OCI-LY7 (cell line): ENCODE measurements around the gene CDHR2. TPM values are rescaled to one million over a fixed set of nuclear protein-coding genes. Genes with fewer than 3 reads are reported as not detected.

ENCODE experiments used
- BruUV-seq: library from RNA; stranded (reverse); fragments of 400-500 nt; replicated peaks from 2 replicates; lab custom pipeline; 2021; lab: Mats Ljungman, UMichigan
- CTCF ChIA-PET: fragments of 300-600 bp; sonication (Branson Sonifier 250); formaldehyde crosslinking; loops from one replicate; lab custom pipeline; 2022; ENCODE audit warnings: antibody characterized with exemption; ENCODE audit not compliant: unreplicated experiment; lab: Charles Lee
- POLR2A ChIA-PET: fragments of 300-600 bp; sonication (Branson Sonifier 250); formaldehyde crosslinking; loops from one replicate; lab custom pipeline; 2022; ENCODE audit warnings: antibody characterized with exemption; lab: Charles Lee
- DNase-seq: peaks from one replicate; pipeline ENCODE4 v3.0.0-alpha.2; 2015; ENCODE audit warnings: low spot score
- H2AFZ ChIP-seq: fragments of 200-600 bp; sonication (generic), shearing (Covaris generic); 2 replicates; pipeline ENCODE4 v1.6.1; 2014; ENCODE audit warnings: mild to moderate bottlenecking, antibody characterized with exemption, low read length, moderate library complexity
- H3K27ac ChIP-seq: fragments of 200-600 bp; sonication (generic); 2 replicates; pipeline ENCODE4 v1.5.1; 2014; ENCODE audit warnings: mixed run types, low read depth, mild to moderate bottlenecking, moderate library complexity, low read length, inconsistent platforms; ENCODE audit not compliant: poor library complexity, severe bottlenecking
- H3K36me3 ChIP-seq: fragments of 200-600 bp; sonication (generic); 2 replicates; pipeline ENCODE4 v1.6.1; 2014; ENCODE audit warnings: mild to moderate bottlenecking, antibody characterized with exemption, low read length, moderate library complexity, mixed read lengths; ENCODE audit not compliant: insufficient read depth
- H3K4me1 ChIP-seq: fragments of 200-600 bp; sonication (generic); 2 replicates; pipeline ENCODE4 v1.5.1; 2014; ENCODE audit warnings: mild to moderate bottlenecking, low read length; ENCODE audit not compliant: insufficient read depth, poor library complexity, severe bottlenecking
- H3K4me2 ChIP-seq: fragments of 200-600 bp; sonication (generic); 2 replicates; pipeline ENCODE4 v1.6.1; 2014; ENCODE audit warnings: mild to moderate bottlenecking, low read length
- H3K4me3 ChIP-seq: fragments of 200-600 bp; sonication (generic); 2 replicates; pipeline ENCODE4 v1.5.1; 2014; ENCODE audit warnings: mild to moderate bottlenecking, low read depth, low read length; ENCODE audit not compliant: poor library complexity, severe bottlenecking
- H3K79me2 ChIP-seq: fragments of 200-600 bp; sonication (generic); 2 replicates; pipeline ENCODE4 v1.6.1; 2016; ENCODE audit warnings: low read depth, mild to moderate bottlenecking, low read length, moderate library complexity, mixed read lengths; ENCODE audit not compliant: insufficient read depth
- H3K9me2 ChIP-seq: fragments of 200-600 bp; sonication (generic); 2 replicates; pipeline ENCODE4 v1.6.1; 2016; ENCODE audit warnings: mild to moderate bottlenecking, low read length, mixed read lengths; ENCODE audit not compliant: insufficient read depth
- H3K9me3 ChIP-seq: fragments of 200-600 bp; sonication (generic); 2 replicates; pipeline ENCODE4 v1.6.1; 2014; ENCODE audit warnings: mild to moderate bottlenecking, mixed run types, low read length, mixed read lengths
- H4K20me1 ChIP-seq: fragments of 200-600 bp; sonication (generic); 2 replicates; pipeline ENCODE4 v1.6.1; 2014; ENCODE audit warnings: mild to moderate bottlenecking, antibody characterized with exemption, low read length, moderate library complexity, mixed read lengths; ENCODE audit not compliant: insufficient read depth
- CTCF ChIP-seq: fragments of 200-600 bp; sonication (generic); conservative IDR thresholded peaks from 2 replicates; pipeline ENCODE4 v1.5.1; 2014; ENCODE audit warnings: mild to moderate bottlenecking, antibody characterized with exemption, low read length, moderate library complexity, mixed read lengths
- EZH2phosphoT487 ChIP-seq: fragments of 200-600 bp; sonication (generic); IDR thresholded peaks from 2 replicates; pipeline ENCODE4 v1.6.1; 2018; ENCODE audit warnings: low read depth, borderline replicate concordance, mild to moderate bottlenecking, mixed run types, antibody characterized with exemption, low read length, moderate library complexity, mixed read lengths
- intact Hi-C: fragments of 100-400 bp; cut with micrococcal nuclease; formaldehyde crosslinking; loops from one replicate; pipeline ENCODE4 v1.10.0; 2022; ENCODE audit not compliant: unreplicated experiment
- total RNA-seq, 2 experiments: library from RNA; depleted of rRNA in 1 of 2; stranded (reverse); fragments of >200 nt in 1 of 2; shearing (Covaris generic) in 1 of 2; gene quantifications; 2 replicates each; pipeline ENCODE4 v1.2.3, GENCODE V29; 2014 to 2022

The CDHR2 gene
- total RNA-seq, 2 experiments from 2014 or later = 0.25 to 3.8 TPM

DNA sequence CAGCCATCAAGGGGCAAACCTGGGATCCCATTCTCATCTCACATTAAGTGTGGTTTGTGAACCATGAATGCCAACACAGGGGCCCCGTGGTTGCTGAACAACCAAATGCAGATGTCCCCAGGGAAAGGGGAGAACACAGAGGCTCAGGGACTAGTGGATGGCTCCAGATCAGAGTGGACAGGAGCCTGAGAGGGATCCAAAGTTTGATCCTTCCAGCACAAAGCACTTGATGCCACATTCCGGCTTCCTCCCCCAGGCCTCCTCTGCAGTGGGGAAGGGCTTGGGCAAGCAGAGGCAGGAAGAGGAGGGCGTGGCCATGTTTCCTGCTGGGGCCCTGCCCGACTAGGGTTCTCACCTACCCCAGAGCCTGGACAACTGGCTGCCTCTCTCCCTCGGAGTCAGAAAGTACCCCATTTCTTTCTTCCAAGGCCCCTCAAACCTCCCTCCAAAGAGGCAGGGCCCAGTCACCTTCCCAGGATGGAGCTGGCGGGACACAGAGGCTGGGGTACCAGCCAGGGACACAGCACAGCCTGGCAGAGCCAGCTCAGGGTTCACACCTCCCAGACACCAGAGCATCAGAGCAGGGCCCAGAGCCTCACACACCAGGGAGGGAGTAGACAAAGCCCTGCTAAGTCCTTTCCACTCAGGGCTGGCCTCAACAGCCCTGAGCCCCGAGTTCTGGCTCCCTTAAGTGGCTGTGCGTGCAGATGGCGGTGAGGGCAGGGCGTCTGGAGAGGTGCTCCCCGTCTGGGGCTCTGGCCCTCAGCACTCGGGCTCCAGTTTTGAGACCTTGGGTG, 7.6 kb upstream of the CDHR2 start:
- intact Hi-C loops = no loop called here

GRCh38 chr5:176542135-176542595, 7.0 kb upstream of the CDHR2 start:
- Histone ChIP-seq H3K27ac (peak overlapping the region; percentile 89), H3K9me3 (no peaks in the 10 kb centered on the region), H3K4me1 (peaks cover 66% of the 10 kb centered on the region), H3K9me2 (no peaks in the 10 kb centered on the region), H3K79me2 (peaks cover 25% of the 10 kb centered on the region; the same call in 1 of the 2 replicates), H3K4me3 (peak overlapping the region; percentile 75), H2AFZ (peak overlapping the region; percentile 3; the same call in 1 of the 2 replicates), H4K20me1 (no peaks in the 10 kb centered on the region), H3K4me2 (peak overlapping the region; percentile 96), H3K36me3 (peaks cover 14% of the 10 kb centered on the region; the same call in 1 of the 2 replicates)
- ChIA-PET POLR2A (interaction anchor here (0.6 to 1.4 kb wide), 7 partner anchors 8 to 128 kb away, joined by 3 to 4 read pairs (median 3); no protein-coding TSS in a partner anchor), CTCF (interaction anchor here (1.9 kb wide), 1 partner anchor 94 kb away, joined by 5 read pairs; the partner anchor contains the start of gene FAF2)
- intact Hi-C loops = no loop called here
- no TSS peak for BruUV-seq
- DNase-seq = peak; percentile 75
- TF ChIP-seq CTCF (no peak), EZH2phosphoT487 (no peak)

More for the DNA sequence above, 7.6 kb upstream of the CDHR2 start:
- CTCF ChIA-PET = interaction anchor here (1.9 kb wide), 1 partner anchor 94 kb away, joined by 5 read pairs; the partner anchor contains the start of gene FAF2
- POLR2A ChIA-PET = interaction anchor here (1.8 kb wide), 1 partner anchor 11 kb away, joined by 10 read pairs; no protein-coding TSS in a partner anchor
- peak overlapping the region; percentile 75 for H3K4me3 ChIP-seq
- H3K79me2 ChIP-seq = peaks cover 25% of the 10 kb centered on the region; the same call in 1 of the 2 replicates
- no peaks in the 10 kb centered on the region for H3K9me3 ChIP-seq
- peak overlapping the region; percentile 9; the same call in 1 of the 2 replicates for H2AFZ ChIP-seq
- TF ChIP-seq EZH2phosphoT487 (no peak), CTCF (no peak)
- peaks cover 14% of the 10 kb centered on the region; the same call in 1 of the 2 replicates for H3K36me3 ChIP-seq
- DNase-seq = peak; percentile 85
- H3K4me1 ChIP-seq = peaks cover 60% of the 10 kb centered on the region
- no TSS peak for BruUV-seq
- peak overlapping the region; percentile 96 for H3K4me2 ChIP-seq
- peak overlapping the region; percentile 89 for H3K27ac ChIP-seq
- no peaks in the 10 kb centered on the region for H4K20me1 ChIP-seq
- no peaks in the 10 kb centered on the region for H3K9me2 ChIP-seq
